ENCODE results near the gene PNRC1. TPM values are rescaled to one million over a fixed set of nuclear protein-coding genes. Genes with fewer than 3 reads are reported as not detected.
"Not testable (repeated sequence)": the region's sequence is repeated elsewhere in the genome, so short reads cannot be mapped to it uniquely, and the experiment has no call there.

The PNRC1 gene
- total RNA-seq, 4 donors from 2014 or later, result 285 to 486 (median 315) TPM

DNA sequence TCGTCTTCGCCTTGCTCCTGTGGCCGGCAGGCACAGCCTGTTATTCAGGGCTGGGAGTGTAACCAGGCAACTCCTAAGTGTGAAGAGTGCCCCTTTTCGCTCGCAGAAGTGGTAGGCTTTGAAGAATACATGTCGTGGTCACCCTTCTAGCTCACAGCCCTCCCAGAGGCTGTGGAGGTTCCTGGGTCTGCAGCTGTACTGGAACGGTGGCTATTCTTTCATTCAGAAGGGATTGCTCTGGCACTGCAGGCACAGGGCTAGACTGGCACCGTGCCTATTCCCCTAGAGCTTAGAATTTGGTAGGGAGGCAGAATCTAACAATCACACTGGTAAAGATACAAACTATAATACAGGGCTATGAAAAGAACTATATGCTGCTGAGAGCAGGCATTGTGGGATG, 38.4 kb downstream of the PNRC1 start:
- no peak for DNase-seq (ENCODE audit: extremely low spot score)
- 89% methylated on average over 8 of the region's 8 CpGs for WGBS
- Histone ChIP-seq H3K27me3 (no peaks in the 10 kb centered on the region), H3K36me3 (no peaks in the 10 kb centered on the region), H3K4me1 (peaks cover 0 to 22% (median 16%) of the 10 kb centered on the region in 4 donors), H3K9me3 (no peaks in the 10 kb centered on the region), H3K4me3 (no peak overlapping the region), H3K27ac (replicated peaks in 1 of 4) (peak overlapping the region in 3 of 4 donors; percentile 47 to 79 (median 68))
- intact Hi-C loops (cut with DNase I), result no loop called here
- TF ChIP-seq, protein P1, sequence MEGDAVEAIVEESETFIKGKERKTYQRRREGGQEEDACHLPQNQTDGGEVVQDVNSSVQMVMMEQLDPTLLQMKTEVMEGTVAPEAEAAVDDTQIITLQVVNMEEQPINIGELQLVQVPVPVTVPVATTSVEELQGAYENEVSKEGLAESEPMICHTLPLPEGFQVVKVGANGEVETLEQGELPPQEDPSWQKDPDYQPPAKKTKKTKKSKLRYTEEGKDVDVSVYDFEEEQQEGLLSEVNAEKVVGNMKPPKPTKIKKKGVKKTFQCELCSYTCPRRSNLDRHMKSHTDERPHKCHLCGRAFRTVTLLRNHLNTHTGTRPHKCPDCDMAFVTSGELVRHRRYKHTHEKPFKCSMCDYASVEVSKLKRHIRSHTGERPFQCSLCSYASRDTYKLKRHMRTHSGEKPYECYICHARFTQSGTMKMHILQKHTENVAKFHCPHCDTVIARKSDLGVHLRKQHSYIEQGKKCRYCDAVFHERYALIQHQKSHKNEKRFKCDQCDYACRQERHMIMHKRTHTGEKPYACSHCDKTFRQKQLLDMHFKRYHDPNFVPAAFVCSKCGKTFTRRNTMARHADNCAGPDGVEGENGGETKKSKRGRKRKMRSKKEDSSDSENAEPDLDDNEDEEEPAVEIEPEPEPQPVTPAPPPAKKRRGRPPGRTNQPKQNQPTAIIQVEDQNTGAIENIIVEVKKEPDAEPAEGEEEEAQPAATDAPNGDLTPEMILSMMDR (IDR thresholded peaks at IDR 0.05), result no peak
- no peak for TF ChIP-seq POLR2A (IDR thresholded peaks at IDR 0.05; ENCODE audit: low read depth)
- no peak for TF ChIP-seq POLR2AphosphoS5 (IDR thresholded peaks at IDR 0.05)
- no peak for TF ChIP-seq EP300 (IDR thresholded peaks at IDR 0.05)

DNA sequence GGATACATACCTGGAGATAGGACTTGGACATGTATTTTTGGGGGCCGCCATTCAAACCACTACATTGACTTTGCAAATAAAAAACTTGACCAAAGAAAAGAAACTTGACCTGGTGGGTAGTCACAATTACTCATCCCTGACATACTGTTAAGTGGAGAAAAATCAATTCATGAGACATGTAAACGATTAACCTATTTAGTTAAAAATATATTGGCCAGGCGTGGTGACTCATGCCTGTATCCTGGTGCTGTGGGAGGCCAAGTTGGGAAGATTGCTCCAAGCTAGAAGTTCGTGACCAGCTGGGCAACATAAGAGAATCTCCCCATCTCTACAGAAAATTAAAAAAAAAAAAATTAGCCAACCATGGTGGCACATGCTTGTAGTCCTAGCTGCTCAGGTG, 39.8 kb downstream of the PNRC1 start:
- Histone ChIP-seq H3K27ac (replicated peaks in 1 of 4) (no peak overlapping the region), H3K4me3 (no peak overlapping the region), H3K36me3 (no peaks in the 10 kb centered on the region), H3K27me3 (no peaks in the 10 kb centered on the region), H3K9me3 (no peaks in the 10 kb centered on the region), H3K4me1 (peaks cover 0 to 22% (median 16%) of the 10 kb centered on the region in 4 donors)
- 87% methylated on average over 4 of the region's 4 CpGs for WGBS
- intact Hi-C loops (cut with DNase I), result no loop called here
- no peak for DNase-seq (ENCODE audit: extremely low spot score)
- TF ChIP-seq, protein P1 (IDR thresholded peaks at IDR 0.05), result no peak
- TF ChIP-seq POLR2A (IDR thresholded peaks at IDR 0.05; ENCODE audit: low read depth) (no peak), EP300 (IDR thresholded peaks at IDR 0.05) (no peak), POLR2AphosphoS5 (IDR thresholded peaks at IDR 0.05) (no peak)

DNA sequence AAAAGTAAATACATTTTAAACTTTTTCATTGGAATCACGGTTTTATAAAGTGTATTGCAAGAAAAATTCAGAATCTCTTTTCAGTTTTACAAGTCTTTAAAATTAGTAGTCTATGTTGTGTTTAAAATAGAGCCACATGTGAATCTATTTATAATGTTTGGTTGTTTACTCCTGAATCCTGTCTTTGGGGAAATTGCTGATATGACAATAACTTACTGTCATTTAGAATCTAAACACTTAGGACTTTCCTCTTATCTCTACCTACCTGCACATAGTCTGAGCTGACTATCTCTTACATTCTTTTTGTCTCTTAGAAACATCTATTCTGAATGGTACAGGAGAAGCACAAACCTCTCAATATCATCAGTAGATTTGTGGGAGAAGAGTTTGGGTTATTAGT, 41.4 kb downstream of the PNRC1 start:
- no peak overlapping the region for H3K4me3 ChIP-seq
- TF ChIP-seq, protein P1 (IDR thresholded peaks at IDR 0.05), result no peak
- TF ChIP-seq POLR2A (IDR thresholded peaks at IDR 0.05; ENCODE audit: low read depth), result no peak
- TF ChIP-seq POLR2AphosphoS5 (IDR thresholded peaks at IDR 0.05), result no peak
- no peak for TF ChIP-seq EP300 (IDR thresholded peaks at IDR 0.05)
- WGBS, result 85% methylated on average over 1 of the region's 1 CpG
- no peak for DNase-seq (ENCODE audit: extremely low spot score)
- no peak overlapping the region for H3K27ac ChIP-seq (replicated peaks in 1 of 4)
- H3K36me3 ChIP-seq, result no peaks in the 10 kb centered on the region
- intact Hi-C loops (cut with DNase I), result loop anchor here (1.0 to 2.0 kb wide), 2 partner anchors 120 to 139 kb away; no protein-coding TSS in a partner anchor
- H3K9me3 ChIP-seq, result no peaks in the 10 kb centered on the region
- peaks cover 0 to 15% (median 10%) of the 10 kb centered on the region in 4 donors for H3K4me1 ChIP-seq
- no peaks in the 10 kb centered on the region for H3K27me3 ChIP-seq

DNA sequence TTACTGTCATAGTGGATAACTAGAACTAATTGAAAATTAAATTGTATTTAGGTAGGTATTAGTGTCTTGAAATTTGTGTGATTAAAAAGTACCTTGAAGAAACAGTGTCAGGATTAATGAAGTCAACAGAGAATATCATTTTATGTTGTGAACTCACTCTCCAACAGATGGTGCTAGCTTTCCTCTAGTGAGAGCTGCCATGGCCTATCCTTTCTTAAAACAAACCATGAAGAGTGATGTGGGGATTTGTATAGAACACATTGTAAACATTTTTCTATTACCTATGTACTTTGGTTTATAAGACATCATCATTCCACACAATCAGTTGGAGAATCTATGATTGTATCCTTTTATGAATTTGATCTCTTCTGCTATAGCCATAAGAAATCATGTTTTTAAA, 42.1 kb downstream of the PNRC1 start:
- TF ChIP-seq POLR2AphosphoS5 (IDR thresholded peaks at IDR 0.05) (no peak), EP300 (IDR thresholded peaks at IDR 0.05) (no peak), POLR2A (IDR thresholded peaks at IDR 0.05; ENCODE audit: low read depth) (no peak)
- TF ChIP-seq, protein P1 (IDR thresholded peaks at IDR 0.05), result peak; percentile 53 to 59 (median 55)
- peaks cover 0 to 11% (median 7%) of the 10 kb centered on the region in 4 donors for H3K4me1 ChIP-seq
- no peak overlapping the region for H3K27ac ChIP-seq (replicated peaks in 1 of 4)
- DNase-seq (ENCODE audit: extremely low spot score), result no peak
- H3K9me3 ChIP-seq, result no peaks in the 10 kb centered on the region
- no peak overlapping the region for H3K4me3 ChIP-seq
- intact Hi-C loops (cut with DNase I), result loop anchor here (1.0 to 2.0 kb wide), 2 partner anchors 120 to 140 kb away; no protein-coding TSS in a partner anchor
- no peaks in the 10 kb centered on the region for H3K27me3 ChIP-seq
- H3K36me3 ChIP-seq, result no peaks in the 10 kb centered on the region

DNA sequence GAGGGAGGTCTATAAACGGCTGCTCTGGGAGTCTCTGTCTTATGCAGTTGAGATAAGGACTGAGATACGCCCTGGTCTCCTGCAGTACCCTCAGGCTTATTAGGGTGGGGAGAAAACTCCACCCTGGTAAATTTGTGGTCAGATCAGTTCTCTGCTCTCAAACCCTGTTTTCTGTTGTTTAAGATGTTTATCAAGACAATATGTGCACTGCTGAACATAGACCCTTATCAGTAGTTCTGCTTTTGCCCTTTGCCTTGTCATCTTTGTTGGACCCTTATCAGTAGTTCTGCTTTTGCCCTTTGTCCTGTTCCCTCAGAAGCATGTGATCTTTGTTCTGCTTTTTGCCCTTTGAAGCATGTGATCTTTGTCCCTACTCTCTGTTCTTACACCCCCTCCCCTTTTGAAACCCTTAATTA, 47.7 kb downstream of the PNRC1 start:
- DNase-seq (ENCODE audit: extremely low spot score); intact Hi-C loops (cut with DNase I); H3K27ac ChIP-seq (replicated peaks in 1 of 4); H3K4me3 ChIP-seq; H3K27me3 ChIP-seq; H3K9me3 ChIP-seq; H3K36me3 ChIP-seq; H3K4me1 ChIP-seq: not testable (repeated sequence)
- 78% methylated on average over 2 of the region's 2 CpGs for WGBS
